NCI-H146 treated with DMSO at 0.1 percent for 48 hours (cell line): ENCODE measurements around the gene SNX22.

ENCODE experiments used
- DNase-seq: peaks from one replicate; lab custom pipeline; 2025; ENCODE audit not compliant: unreplicated experiment; lab: John Stamatoyannopoulos, UW

SNX22 gene

DNA sequence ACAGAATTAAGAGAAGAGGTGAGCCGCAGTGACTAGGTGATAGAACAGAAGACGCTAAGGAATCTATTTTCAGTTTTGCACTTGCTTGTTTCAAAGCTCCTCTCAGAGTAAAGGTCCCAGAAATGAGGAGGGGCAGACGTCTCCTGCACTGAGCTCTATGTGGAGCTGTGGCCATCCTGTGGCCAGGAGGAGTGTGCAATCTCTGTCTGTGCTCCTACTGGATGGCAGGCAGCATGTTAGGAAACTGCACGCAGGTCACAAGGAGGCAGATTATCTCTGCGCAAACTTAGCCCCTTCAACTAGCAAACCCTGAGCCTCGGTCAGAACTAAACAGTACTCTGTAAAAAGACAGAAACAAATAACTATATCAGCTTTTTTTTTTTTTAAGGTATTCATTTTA lies 42.4 kb downstream of the SNX22 start:
- no peak for DNase-seq

DNA sequence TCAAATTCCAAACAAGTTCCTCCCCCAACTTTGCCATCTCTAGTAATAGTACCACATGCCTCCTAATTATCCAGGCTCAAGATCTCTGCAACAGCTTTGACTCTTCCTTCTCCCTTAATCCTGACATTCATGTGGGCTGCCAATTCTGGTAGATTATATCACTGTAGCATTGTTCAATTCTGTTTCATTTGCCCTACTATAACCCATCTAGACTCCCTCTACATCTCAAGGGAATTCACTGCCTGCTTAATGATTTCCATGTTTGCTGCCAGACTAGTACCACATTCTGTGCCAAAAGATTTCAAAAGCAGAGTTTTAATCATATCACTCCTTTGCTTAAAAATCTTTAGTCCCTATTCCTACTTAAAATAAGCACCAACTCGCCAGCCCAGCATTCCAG lies 45.9 kb downstream of the SNX22 start:
- no peak for DNase-seq

DNA sequence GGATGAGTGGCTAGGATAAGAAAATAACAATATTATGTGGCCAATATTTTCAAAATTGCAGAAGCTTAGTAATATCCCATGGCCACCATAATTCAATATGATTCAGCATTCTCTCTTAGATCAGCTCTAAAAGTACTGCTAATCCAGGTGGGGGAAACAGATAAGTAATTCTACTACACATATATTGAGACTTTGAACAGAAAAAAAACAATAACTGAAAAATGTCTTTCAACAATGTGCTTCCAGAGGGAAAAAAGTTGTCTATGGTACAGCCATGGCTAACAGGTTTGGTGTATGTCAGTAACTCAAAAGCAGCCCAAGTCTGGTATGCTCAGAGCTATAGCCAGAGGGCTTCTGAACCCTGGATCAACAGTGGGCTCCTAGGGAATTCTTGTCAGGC lies 53.7 kb downstream of the SNX22 start:
- no peak for DNase-seq
